Measurements from ENCODE around the gene COG3.
A peak's percentile ranks its signal among the peaks of the same experiment; 100 is the strongest.
"Not testable (repeated sequence)": the region's sequence is repeated elsewhere in the genome, so short reads cannot be mapped to it uniquely, and the experiment has no call there.

The COG3 gene

DNA sequence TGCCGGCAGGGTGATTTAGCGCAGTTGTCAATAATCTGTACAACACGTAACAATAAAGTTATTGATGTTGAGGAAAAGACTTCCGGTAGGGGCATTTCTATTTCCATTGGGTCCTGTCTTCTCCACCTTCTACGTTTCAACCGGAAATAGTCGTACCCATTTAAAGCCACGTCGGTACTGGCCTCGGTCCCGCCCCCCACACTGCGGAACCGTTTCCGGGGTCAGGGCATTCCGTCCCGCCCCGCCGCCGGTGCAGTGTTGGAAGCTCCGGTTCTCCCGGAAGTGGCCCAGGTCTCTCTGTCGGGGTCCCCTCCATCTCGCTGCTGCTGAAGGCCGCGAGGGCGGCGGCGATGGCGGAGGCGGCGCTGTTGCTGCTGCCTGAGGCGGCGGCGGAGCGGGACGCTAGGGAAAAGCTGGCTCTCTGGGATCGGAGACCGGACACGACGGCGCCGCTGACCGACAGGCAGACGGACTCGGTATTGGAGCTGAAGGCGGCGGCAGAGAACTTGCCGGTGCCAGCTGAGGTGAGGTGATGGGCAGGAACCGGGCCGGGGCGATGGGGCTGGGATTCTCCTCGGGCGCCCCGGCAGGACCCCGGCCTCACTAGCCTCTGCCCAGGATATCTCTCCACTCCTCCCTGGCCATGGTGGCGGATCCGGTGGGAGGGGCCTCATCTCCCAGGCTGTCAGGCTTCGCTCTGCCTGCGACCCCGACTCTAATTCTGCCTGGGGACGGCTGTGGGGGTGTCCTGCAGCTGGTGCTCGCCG, at the start of gene COG3:
Gene COG3 (plus strand): TSS at position 253 of the 767 bp plus-strand sequence. CDS start 98 bp downstream, at position 351.
- DNase-seq, result peak; percentile 82 to 91 (median 86)

DNA sequence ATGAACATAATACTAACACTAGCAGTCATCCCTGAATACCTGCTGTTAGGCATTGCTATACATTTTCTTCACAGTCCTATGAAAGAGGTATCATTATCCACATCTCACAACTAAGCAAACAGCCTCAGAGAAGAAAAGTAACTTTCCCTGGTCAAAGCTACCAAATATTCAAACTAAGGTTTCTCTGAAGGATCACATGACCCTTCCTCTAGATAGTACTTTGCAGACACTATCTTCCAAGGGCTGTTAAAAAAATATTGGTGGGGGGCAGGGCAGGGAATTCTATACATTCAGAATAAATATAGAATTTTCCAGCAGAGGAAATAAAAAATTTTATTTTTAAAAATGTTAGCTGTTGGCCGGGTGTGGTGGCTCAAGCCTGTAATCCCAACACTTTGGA, 49.6 kb upstream of the COG3 start:
- no peak for DNase-seq

- no peak for DNase-seq
These were observed 48.1 kb upstream of the COG3 start for GRCh38 chr13:45416516-45417128.

GRCh38 chr13:45417790-45418534, 46.8 kb upstream of the COG3 start, which contains the start of gene SLC25A30:
SLC25A30 (minus strand) TSS chr13:45418373; CDS start chr13:45411425, 6,948 bp downstream.
- peak; percentile 75 to 87 (median 80) for DNase-seq

DNA sequence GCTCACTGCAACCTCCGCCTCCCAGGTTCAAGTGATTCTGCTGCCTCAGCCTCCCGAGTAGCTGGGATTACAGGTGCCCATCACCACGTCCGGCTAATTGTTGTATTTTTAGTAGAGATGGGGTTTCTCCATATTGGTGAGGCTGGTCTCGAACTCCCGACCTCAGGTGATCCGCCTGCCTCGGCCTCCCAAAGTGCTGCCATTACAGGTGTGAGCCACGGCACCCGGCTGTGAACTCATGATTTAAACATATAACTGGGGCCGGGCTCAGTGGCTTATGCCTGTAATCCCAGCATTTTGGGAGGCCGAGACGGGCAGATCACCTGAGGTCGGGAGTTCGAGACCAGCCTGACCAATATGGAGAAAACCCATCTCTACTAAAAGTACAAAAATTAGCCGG, 45.4 kb upstream of the COG3 start:
- not testable (repeated sequence) for DNase-seq

DNA sequence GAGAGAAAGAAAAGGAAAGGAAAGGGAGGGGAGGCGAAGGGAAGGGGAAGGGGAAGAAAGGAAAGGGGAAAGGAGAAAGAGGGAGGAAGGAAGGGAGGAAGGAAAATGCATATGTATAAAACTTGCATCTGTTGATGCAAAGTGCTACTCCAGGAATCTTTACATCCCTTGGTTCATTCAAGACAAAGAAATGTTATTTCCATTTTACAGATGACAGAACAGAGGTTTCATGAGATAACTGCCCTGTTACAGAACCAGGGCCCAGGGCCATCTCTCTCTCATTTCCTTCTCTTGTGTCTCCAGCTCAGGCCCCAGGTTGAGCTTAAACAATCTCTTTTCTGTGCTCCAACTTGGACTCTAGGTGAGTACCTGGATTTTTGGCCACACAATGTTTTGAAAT, 44.8 kb upstream of the COG3 start:
- DNase-seq, result no peak

GRCh38 chr13:45422731-45423292, 41.9 kb upstream of the COG3 start:
- no peak for DNase-seq

GRCh38 chr13:45426056-45426841, 38.5 kb upstream of the COG3 start:
- not testable (repeated sequence) for DNase-seq

DNA sequence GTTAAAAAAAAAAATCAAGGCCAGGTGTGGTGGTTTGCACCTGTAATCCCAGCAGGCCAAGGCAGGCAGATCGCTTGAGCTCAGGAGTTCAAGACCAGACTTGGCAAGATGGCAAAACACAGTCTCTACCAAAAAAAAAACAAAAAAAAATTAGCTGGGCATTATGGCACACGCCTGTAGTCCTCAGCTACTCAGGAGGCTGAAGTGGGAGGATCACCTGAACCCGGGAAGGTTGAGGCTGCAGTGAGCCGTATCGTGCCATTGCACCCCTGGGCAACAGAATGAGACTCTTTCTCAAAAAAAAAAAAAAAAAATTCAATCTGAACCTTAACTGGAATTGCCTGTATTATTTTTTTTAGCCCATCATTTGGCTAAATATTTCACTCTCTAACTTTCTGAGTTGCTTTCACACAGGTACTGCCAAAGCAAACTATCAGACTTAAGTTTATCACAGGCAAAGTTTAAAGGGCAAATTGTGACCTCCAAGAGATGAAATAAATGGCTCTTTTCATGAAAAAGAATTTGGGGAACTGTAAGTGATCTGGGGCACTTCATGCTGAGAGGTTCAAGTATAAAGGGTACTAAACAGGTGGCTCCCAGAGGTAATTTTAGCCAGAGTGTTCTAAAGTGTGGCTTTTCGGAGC, 31.9 kb upstream of the COG3 start:
- DNase-seq, result no peak

DNA sequence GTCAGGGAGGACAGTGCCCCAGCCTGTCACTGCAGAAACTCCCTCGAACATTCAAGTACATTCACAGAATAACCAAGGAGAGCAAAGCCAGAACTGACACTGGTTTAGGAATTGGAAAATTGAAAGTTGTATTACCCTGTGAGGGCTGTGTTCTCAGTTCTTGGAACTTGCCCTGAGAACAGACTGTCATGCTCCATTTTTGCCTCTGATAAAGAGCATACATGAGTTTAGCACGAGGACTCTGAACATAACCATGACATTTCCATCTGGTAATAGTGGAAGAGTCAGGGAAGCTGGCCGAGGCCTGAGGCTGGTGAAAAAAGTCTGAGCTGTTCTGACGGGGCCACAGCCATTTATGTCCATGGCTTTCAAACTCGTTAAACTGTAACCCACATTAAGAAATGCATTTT, 31.4 kb upstream of the COG3 start:
- DNase-seq, result no peak

GRCh38 chr13:45434556-45435371, 30.0 kb upstream of the COG3 start:
- DNase-seq, result no peak

- DNase-seq, result no peak
These were observed 28.4 kb upstream of the COG3 start for GRCh38 chr13:45436332-45436731.

DNA sequence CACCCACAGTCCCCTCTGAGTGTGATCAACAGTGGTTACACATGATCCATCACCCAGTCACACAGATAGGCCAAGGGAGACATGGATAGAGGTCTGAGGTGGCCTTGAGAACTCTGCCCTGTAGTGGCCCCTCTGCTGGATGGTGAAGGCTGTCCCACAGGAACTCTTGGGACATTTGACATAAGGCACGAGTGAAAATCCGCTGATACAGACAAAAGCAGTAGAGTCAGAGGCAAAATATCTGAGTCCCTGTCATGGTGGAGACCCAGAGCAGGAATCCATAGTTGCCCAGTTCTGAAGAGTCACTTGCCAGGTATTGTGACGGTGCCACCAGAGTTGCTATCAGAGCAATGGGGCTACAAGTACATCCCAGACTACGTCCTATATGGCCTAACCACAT, 27.8 kb upstream of the COG3 start:
- DNase-seq, result no peak

DNA sequence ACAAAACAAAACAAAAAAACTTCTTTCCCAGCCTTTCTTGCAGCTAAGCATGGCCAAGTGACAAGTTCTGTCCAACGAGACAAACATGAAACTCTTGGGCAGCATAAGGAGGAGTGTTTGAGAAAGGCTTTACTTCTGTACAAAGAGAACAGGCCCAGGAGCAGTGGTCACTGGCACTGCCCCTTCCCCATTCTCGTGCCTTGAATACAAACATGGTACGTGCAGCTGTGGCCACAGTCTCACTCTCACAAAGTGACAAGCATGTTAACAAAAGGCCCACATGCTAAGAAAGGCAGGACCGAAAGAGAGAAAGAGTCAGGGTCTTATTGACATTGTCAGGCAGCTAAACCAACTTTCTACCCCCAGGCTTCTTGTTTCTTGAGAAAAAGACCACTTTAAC, 26.8 kb upstream of the COG3 start:
- no peak for DNase-seq

GRCh38 chr13:45439008-45439407, 25.7 kb upstream of the COG3 start:
- DNase-seq, result no peak

DNA sequence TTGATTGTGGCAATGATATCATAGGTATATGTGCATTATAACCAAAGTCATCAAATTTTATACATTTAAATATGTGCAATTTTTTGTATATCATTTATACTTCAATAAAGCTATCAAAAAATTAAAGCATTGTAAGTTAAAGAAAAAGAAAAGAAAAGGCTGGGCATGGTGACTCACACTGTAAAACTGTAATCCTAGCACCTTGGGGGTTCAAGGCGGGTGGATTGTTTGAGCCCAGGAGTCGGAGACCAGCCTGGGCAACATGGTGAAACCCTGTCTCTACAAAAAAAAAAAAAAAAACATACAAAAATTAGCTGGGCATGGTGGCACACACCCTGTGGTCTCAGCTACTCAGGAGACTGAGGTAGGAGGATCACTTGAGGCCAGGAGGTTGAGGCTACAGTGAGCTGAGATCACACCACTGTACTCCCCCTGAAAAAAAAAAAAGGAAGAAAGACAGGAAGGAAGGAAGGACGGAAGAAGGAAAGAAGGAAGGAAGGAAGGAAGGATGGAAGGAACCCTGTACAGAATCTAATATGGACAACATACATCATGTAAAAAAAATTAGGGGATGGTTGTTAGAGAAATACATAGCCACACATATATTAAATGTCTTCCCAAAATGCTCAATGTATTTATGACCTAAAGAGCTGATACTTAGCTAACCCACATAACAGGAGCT, 24.8 kb upstream of the COG3 start:
- DNase-seq, result no peak

DNA sequence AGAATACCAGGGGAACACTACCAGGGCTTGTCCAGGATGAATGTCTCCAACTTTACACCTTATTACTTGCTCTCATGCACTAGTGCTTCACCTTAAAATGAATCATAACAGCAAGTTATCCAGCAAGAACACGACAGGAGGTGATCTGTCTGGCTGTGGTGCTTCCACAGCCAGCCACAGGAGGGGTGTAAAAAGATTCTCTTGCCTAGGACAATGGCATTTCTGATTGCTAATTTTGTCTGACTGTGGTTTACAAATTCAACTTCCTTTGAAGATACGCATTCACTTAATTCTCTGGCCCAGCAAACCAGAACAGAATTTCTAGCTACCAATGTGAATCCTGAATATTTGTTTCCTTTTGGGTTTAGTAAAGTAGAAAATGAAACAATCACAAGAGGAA, 23.1 kb upstream of the COG3 start:
- no peak for DNase-seq

DNA sequence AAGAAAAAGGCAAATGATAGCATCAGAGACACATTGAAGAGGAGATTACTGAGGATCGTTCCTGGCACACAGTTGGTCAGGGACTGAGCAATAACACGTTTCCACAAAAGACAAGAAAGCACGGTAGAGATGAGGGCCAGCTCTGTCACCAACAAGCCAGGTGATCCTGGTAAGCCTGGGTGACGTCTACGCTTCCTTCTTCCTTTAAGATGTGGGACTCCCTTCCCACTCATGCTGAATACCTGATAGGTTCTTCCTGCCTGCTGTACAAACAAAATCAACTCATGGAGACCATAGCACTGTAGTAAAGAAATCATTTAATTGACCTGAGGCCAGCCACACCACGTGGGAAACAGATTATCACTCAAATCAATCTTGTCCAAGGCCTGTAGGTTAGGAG, 19.7 kb upstream of the COG3 start:
- no peak for DNase-seq

DNA sequence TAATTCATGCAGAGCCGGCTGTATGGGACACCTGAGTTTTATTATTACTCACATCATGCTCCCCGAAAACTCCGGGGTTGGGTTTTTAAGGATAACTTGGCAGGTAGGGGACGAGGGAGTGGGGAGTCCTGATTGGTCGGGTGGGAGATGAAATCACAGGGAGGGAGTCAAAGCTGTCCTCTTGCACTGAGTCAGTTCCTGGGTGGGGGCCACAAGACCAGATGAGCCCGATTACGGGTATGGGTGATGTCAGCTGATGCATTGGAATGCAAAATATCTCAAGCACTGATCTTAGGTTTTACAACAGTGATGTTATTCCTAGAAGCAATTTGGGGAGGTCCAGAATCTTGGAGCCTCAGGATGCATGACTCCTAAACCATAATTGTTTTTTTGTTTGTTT, 18.6 kb upstream of the COG3 start:
- no peak for DNase-seq

DNA sequence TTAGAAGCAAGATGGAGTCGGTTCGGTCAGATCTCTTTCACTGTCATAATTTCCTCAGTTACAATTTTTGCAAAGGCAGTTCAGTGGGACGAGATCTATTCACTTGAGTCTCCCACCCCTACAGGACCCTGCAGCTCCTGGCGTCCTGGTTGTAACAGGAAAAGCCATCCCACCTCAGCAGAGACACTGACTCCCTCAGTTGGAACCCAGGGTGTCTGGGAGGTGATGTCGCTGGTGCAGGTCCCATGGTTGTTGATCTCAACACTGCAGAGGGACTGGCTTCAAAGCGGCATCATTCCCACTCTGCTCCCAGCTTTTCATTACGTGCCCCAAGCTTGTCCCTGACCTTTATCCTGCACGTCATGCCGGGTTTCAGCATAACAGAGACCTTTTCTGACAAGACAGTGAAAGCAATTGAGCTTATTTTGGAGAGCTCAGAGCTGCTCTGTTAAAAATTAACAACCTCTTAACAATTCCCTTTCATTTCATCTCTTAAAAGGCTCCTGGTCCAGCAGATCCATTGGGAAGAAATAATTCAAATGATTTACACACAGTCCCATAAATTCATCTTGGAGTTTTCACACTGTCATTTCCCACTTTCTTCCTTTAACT, 17.6 kb upstream of the COG3 start:
- DNase-seq, result no peak
